Trophoblast cell (in vitro differentiated cells and primary cell): ENCODE results near the gene TERB1.

Source experiments
- DNase-seq, 2 donors: peaks; one replicate each; pipeline ENCODE4 v3.0.0-alpha.2; 2016
- H2AFZ ChIP-seq: 2 replicates; pipeline ENCODE4 v1.6.1; 2013; ENCODE audit warnings: low read length, moderate library complexity, mild to moderate bottlenecking; ENCODE audit not compliant: insufficient read depth, poor library complexity
- H2AK5ac ChIP-seq: 2 replicates; pipeline ENCODE4 v1.6.1; 2013; ENCODE audit warnings: mild to moderate bottlenecking, low read length
- H2BK120ac ChIP-seq: 2 replicates; pipeline ENCODE4 v1.6.1; 2013; ENCODE audit warnings: low read length, mild to moderate bottlenecking, moderate library complexity; ENCODE audit not compliant: insufficient read depth, poor library complexity
- H2BK12ac ChIP-seq: 2 replicates; pipeline ENCODE4 v1.6.1; 2013; ENCODE audit warnings: mild to moderate bottlenecking, low read length, moderate library complexity
- H2BK5ac ChIP-seq: 2 replicates; pipeline ENCODE4 v1.6.1; 2013; ENCODE audit warnings: low read length, low read depth, moderate library complexity, mild to moderate bottlenecking; ENCODE audit not compliant: poor library complexity
- H3K14ac ChIP-seq: 2 replicates; pipeline ENCODE4 v1.6.1; 2013; ENCODE audit warnings: mild to moderate bottlenecking, low read length
- H3K18ac ChIP-seq: 2 replicates; pipeline ENCODE4 v1.6.1; 2013; ENCODE audit warnings: mild to moderate bottlenecking, low read length
- H3K23ac ChIP-seq: 2 replicates; pipeline ENCODE4 v1.6.1; 2013; ENCODE audit warnings: low read length
- H3K27ac ChIP-seq: 2 replicates; pipeline ENCODE4 v1.5.1; 2013; ENCODE audit warnings: low read depth, mild to moderate bottlenecking, inconsistent platforms, low read length, moderate library complexity
- H3K27me3 ChIP-seq: 2 replicates; pipeline ENCODE4 v1.6.1; 2013; ENCODE audit warnings: inconsistent platforms, mild to moderate bottlenecking, low read length, moderate library complexity; ENCODE audit not compliant: insufficient read depth
- H3K36me3 ChIP-seq, 2 experiments: 1 replicate in 1 of 2; 2 replicates in 1 of 2; pipeline ENCODE4 v1.6.1; 2013; ENCODE audit warnings: low read length in 2 of 2, mild to moderate bottlenecking in 2 of 2, moderate library complexity in 1 of 2; ENCODE audit not compliant: insufficient read depth in 2 of 2, control insufficient read depth in 1 of 2
- H3K4ac ChIP-seq: 2 replicates; pipeline ENCODE4 v1.6.1; 2013; ENCODE audit warnings: low read depth, mild to moderate bottlenecking, low read length, moderate library complexity
- H3K4me1 ChIP-seq, 2 experiments: 1 replicate in 1 of 2; 2 replicates in 1 of 2; pipeline ENCODE4 v1.6.1; 2013; ENCODE audit warnings: low read length in 2 of 2, mild to moderate bottlenecking in 2 of 2, moderate library complexity in 1 of 2; ENCODE audit not compliant: insufficient read depth in 2 of 2, control insufficient read depth in 1 of 2
- H3K4me2 ChIP-seq: 2 replicates; pipeline ENCODE4 v1.6.1; 2013; ENCODE audit warnings: inconsistent platforms, mild to moderate bottlenecking, low read length, moderate library complexity
- H3K4me3 ChIP-seq: 2 replicates; pipeline ENCODE4 v1.5.1; 2013; ENCODE audit warnings: mild to moderate bottlenecking, low read depth, low read length, inconsistent platforms
- H3K79me1 ChIP-seq: one replicate; pipeline ENCODE4 v1.6.1; 2013; ENCODE audit warnings: low read length
- H3K79me2 ChIP-seq: 2 replicates; pipeline ENCODE4 v1.6.1; 2013; ENCODE audit warnings: low read length, mild to moderate bottlenecking; ENCODE audit not compliant: control insufficient read depth, insufficient read depth, poor library complexity
- H3K9ac ChIP-seq: 2 replicates; pipeline ENCODE4 v1.6.1; 2013; ENCODE audit warnings: mild to moderate bottlenecking, low read length
- H3K9me3 ChIP-seq: 2 replicates; pipeline ENCODE4 v1.6.1; 2013; ENCODE audit warnings: low read depth, mild to moderate bottlenecking, control low read depth, inconsistent platforms, low read length; ENCODE audit not compliant: insufficient read depth
- H4K12ac ChIP-seq: 2 replicates; pipeline ENCODE4 v1.6.1; 2013; ENCODE audit warnings: low read depth, mild to moderate bottlenecking, low read length, moderate library complexity
- H4K8ac ChIP-seq: 2 replicates; pipeline ENCODE4 v1.6.1; 2013; ENCODE audit warnings: low read depth, mild to moderate bottlenecking, low read length, moderate library complexity
- H4K91ac ChIP-seq: one replicate; pipeline ENCODE4 v1.6.1; 2013; ENCODE audit warnings: low read depth, mild to moderate bottlenecking, low read length, moderate library complexity
- WGBS: extraction: QIAGEN DNeasy Blood & Tissue Kit; methylation state at CpG from one replicate; pipeline ENCODE4 v1.1.7; 2013; ENCODE audit warnings: missing lambda C conversion rate; ENCODE audit not compliant: insufficient read length, insufficient coverage; ENCODE audit errors: extremely low coverage; 5-methylcytosine and 5-hydroxymethylcytosine counted together

The TERB1 gene

GRCh38 chr16:66752958-66753357 lies 48.4 kb downstream of the TERB1 start:
- no peak overlapping the region for H3K4me2 ChIP-seq
- H3K18ac ChIP-seq, result no peak overlapping the region
- no peak overlapping the region for H2BK5ac ChIP-seq
- H2BK12ac ChIP-seq, result no peak overlapping the region
- H3K27ac ChIP-seq, result no peak overlapping the region
- peaks cover 19% of the 10 kb centered on the region for H3K79me2 ChIP-seq
- no peak overlapping the region for H4K8ac ChIP-seq
- peaks cover 7 to 8% of the 10 kb centered on the region in 2 experiments for H3K4me1 ChIP-seq
- no peak overlapping the region for H3K4me3 ChIP-seq
- no peak overlapping the region for H3K4ac ChIP-seq
- H3K36me3 ChIP-seq, result peaks cover 7 to 10% of the 10 kb centered on the region in 2 experiments
- H3K14ac ChIP-seq, result no peak overlapping the region
- no CpG with 5 or more reads among the region's 2 CpGs for WGBS
- H3K79me1 ChIP-seq, result peaks cover 7% of the 10 kb centered on the region
- H4K12ac ChIP-seq, result no peak overlapping the region
- DNase-seq, result no peak
- no peak overlapping the region for H3K9ac ChIP-seq
- no peak overlapping the region for H4K91ac ChIP-seq
- no peak overlapping the region for H2AFZ ChIP-seq
- no peaks in the 10 kb centered on the region for H3K9me3 ChIP-seq
- no peak overlapping the region for H3K23ac ChIP-seq
- no peak overlapping the region for H2BK120ac ChIP-seq
- H3K27me3 ChIP-seq, result no peaks in the 10 kb centered on the region
- no peak overlapping the region for H2AK5ac ChIP-seq

DNA sequence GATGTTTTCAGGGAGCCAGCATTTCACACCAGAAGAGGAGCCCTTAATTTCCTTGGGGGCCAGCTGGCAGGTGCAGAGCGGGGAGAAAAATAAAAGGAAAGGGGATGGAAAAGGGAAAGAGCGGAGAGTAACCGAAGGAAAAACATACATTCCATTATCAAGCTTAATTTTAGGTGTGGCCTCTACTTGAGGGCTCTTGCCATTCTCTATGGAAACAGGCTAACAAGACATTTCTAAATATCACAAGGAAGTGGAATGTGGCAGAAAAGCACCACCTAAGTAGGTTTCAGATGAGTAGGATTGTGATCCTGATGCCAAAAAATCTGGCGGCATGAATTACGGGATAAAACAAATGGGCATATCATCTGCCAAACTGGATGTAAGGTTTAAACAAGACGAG lies 49.0 kb downstream of the TERB1 start:
- Histone ChIP-seq H3K4ac (no peak overlapping the region), H3K79me1 (peaks cover 7% of the 10 kb centered on the region), H3K4me2 (peak overlapping the region; percentile 67), H2BK12ac (no peak overlapping the region), H2AFZ (no peak overlapping the region), H2AK5ac (no peak overlapping the region), H3K9me3 (no peaks in the 10 kb centered on the region), H3K4me3 (no peak overlapping the region), H3K14ac (no peak overlapping the region), H2BK120ac (no peak overlapping the region), H3K4me1 (peaks cover 7 to 8% of the 10 kb centered on the region in 2 experiments), H3K27me3 (no peaks in the 10 kb centered on the region), H3K27ac (no peak overlapping the region), H2BK5ac (no peak overlapping the region), H3K36me3 (peaks cover 12% of the 10 kb centered on the region in 2 experiments), H4K91ac (no peak overlapping the region), H4K8ac (no peak overlapping the region), H3K79me2 (peaks cover 19% of the 10 kb centered on the region), H3K18ac (no peak overlapping the region), H3K9ac (no peak overlapping the region), H3K23ac (no peak overlapping the region), H4K12ac (no peak overlapping the region)
- no CpG with 5 or more reads among the region's 6 CpGs for WGBS
- no peak for DNase-seq

- H3K9me3 ChIP-seq, result no peaks in the 10 kb centered on the region
- H2BK5ac ChIP-seq, result no peak overlapping the region
- H3K18ac ChIP-seq, result no peak overlapping the region
- no peak overlapping the region for H4K12ac ChIP-seq
- H4K8ac ChIP-seq, result no peak overlapping the region
- H4K91ac ChIP-seq, result no peak overlapping the region
- H2AK5ac ChIP-seq, result no peak overlapping the region
- peaks cover 19% of the 10 kb centered on the region for H3K79me2 ChIP-seq
- no peak overlapping the region for H2AFZ ChIP-seq
- no CpG with 5 or more reads among the region's 3 CpGs for WGBS
- H2BK12ac ChIP-seq, result no peak overlapping the region
- no peak overlapping the region for H3K4me3 ChIP-seq
- H3K4me1 ChIP-seq, result peaks cover 7 to 8% of the 10 kb centered on the region in 2 experiments
- H2BK120ac ChIP-seq, result no peak overlapping the region
- H3K4ac ChIP-seq, result no peak overlapping the region
- no peak overlapping the region for H3K27ac ChIP-seq
- H3K36me3 ChIP-seq, result peaks cover 15% of the 10 kb centered on the region in 2 experiments
- no peak overlapping the region for H3K23ac ChIP-seq
- no peak for DNase-seq
- no peak overlapping the region for H3K14ac ChIP-seq
- peaks cover 7% of the 10 kb centered on the region for H3K79me1 ChIP-seq
- no peak overlapping the region for H3K9ac ChIP-seq
- no peaks in the 10 kb centered on the region for H3K27me3 ChIP-seq
- peak overlapping the region; percentile 67 for H3K4me2 ChIP-seq
Observed at GRCh38 chr16:66751992-66752322, 49.4 kb downstream of the TERB1 start.

DNA sequence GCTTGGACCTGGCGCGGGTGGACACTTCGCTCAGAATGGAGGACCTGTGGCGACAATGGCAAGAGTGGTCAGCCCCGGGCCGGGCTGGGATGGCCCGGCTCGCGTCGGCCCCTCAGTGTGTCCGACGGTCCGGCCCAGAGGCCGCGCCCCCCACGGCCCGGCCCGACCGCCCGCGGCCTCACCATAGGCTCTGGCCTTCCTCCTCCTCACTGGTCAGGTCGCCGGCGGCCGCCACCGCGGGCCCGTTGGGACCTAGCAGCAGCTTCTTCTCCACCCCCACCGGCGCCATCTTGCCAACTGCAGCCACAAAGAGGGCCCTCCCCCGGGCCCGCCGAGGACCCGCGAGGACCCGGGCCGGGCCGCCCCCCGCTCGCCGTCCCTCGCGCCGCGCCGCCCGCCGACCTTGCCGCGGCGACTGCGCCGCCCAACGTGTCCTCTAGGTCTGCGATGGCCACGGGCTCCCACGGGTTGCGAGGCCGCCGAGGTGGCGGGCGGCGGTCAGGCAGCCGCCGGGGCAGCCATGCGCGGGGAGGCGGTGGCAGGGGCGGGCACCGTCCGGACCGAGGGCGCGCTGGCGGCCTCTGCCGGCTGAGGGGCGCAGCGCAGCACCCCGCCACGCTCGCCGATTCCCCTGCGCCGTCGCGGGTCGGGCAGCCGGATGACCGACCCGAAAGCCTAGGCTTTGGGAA lies 49.9 kb downstream of the TERB1 start, which contains the start of gene DYNC1LI2:
DYNC1LI2 (minus strand) TSS at position 307 of the 689 bp plus-strand sequence; CDS start at position 289, 18 bp downstream.
- Histone ChIP-seq H3K9ac (peak within 1 kb of the TSS; percentile 98), H3K23ac (no peak within 1 kb of the TSS), H3K27me3 (no peaks in the 10 kb centered on the region), H3K4ac (peak within 1 kb of the TSS; percentile 51), H3K4me1 (peaks cover 7 to 8% of the 10 kb centered on the region in 2 experiments), H2BK120ac (peak within 1 kb of the TSS; percentile 78), H4K12ac (peak within 1 kb of the TSS; percentile 87), H3K79me2 (peaks cover 19% of the 10 kb centered on the region), H2AFZ (peak within 1 kb of the TSS; percentile 89), H2BK5ac (peak within 1 kb of the TSS; percentile 60), H3K79me1 (peaks cover 7% of the 10 kb centered on the region), H3K4me2 (peak within 1 kb of the TSS; percentile 67), H3K14ac (peak within 1 kb of the TSS; percentile 96), H3K18ac (peak within 1 kb of the TSS; percentile 84), H2AK5ac (peak within 1 kb of the TSS; percentile 52), H3K4me3 (peak within 1 kb of the TSS; percentile 97), H3K36me3 (peaks cover 19 to 20% of the 10 kb centered on the region in 2 experiments), H3K9me3 (no peaks in the 10 kb centered on the region), H4K91ac (peak within 1 kb of the TSS; percentile 96), H2BK12ac (no peak within 1 kb of the TSS), H3K27ac (peak within 1 kb of the TSS; percentile 73), H4K8ac (peak within 1 kb of the TSS; percentile 90)
- no CpG with 5 or more reads among the region's 90 CpGs for whole genome bisulfite sequencing
- peak; percentile 70 to 86 for DNase-seq
